IMR-90 (cell line): ENCODE data around the gene ADGRG6.

Experiments used
- BHLHE40 ChIP-seq: fragments of 150-350 bp; IDR thresholded peaks from 2 replicates; pipeline ENCODE4 v1.6.1; 2016; ENCODE audit warnings: mild to moderate bottlenecking, low read depth, low read length
- CHD1 ChIP-seq: IDR thresholded peaks from 2 replicates; pipeline ENCODE4 v1.6.1; 2012; ENCODE audit warnings: low read depth, low read length, improper control_type of control experiment
- CTCF ChIP-seq: conservative IDR thresholded peaks from 2 replicates; pipeline ENCODE4 v1.5.1; 2012; ENCODE audit warnings: mild to moderate bottlenecking, low read depth, low read length, improper control_type of control experiment
- FOS ChIP-seq: fragments of 150-350 bp; IDR thresholded peaks from 2 replicates; pipeline ENCODE4 v1.6.1; 2016; ENCODE audit warnings: low read depth, low read length
- MAFK ChIP-seq: IDR thresholded peaks from 2 replicates; pipeline ENCODE4 v1.6.1; 2012; ENCODE audit warnings: low read depth, low read length, improper control_type of control experiment
- MAZ ChIP-seq: IDR thresholded peaks from 2 replicates; pipeline ENCODE4 v1.6.1; 2012; ENCODE audit warnings: low read depth, mild to moderate bottlenecking, low read length, improper control_type of control experiment, moderate library complexity, borderline replicate concordance
- MXI1 ChIP-seq: IDR thresholded peaks from 2 replicates; pipeline ENCODE4 v1.6.1; 2012; ENCODE audit warnings: low read depth, mild to moderate bottlenecking, low read length, moderate library complexity, borderline replicate concordance
- POLR2A ChIP-seq: IDR thresholded peaks from 2 replicates; pipeline ENCODE4 v1.6.1; 2012; ENCODE audit warnings: mild to moderate bottlenecking, low read depth, low read length
- RAD21 ChIP-seq: IDR thresholded peaks from 2 replicates; pipeline ENCODE4 v1.6.1; 2012; ENCODE audit warnings: low read length, improper control_type of control experiment
- RCOR1 ChIP-seq: IDR thresholded peaks from 2 replicates; pipeline ENCODE4 v1.6.1; 2012; ENCODE audit warnings: mild to moderate bottlenecking, low read length, improper control_type of control experiment; ENCODE audit not compliant: insufficient replicate concordance
- RFX5 ChIP-seq: IDR thresholded peaks from 2 replicates; pipeline ENCODE4 v1.8.0; 2012; ENCODE audit warnings: low read depth, mild to moderate bottlenecking, low read length, moderate library complexity
- SMC3 ChIP-seq: fragments of 150-350 bp; IDR thresholded peaks from 2 replicates; pipeline ENCODE4 v1.6.1; 2016; ENCODE audit warnings: low read depth, mild to moderate bottlenecking, antibody characterized with exemption, low read length, moderate library complexity
- USF2 ChIP-seq: fragments of 150-350 bp; IDR thresholded peaks from 2 replicates; pipeline ENCODE4 v1.6.1; 2017; ENCODE audit warnings: mild to moderate bottlenecking, antibody characterized with exemption, low read length, low read depth

- no peak for TF ChIP-seq CTCF
- no peak for TF ChIP-seq CHD1
- TF ChIP-seq POLR2A, result no peak
- TF ChIP-seq RCOR1, result no peak
- no peak for TF ChIP-seq BHLHE40
- TF ChIP-seq RAD21, result no peak
- no peak for TF ChIP-seq USF2
- TF ChIP-seq MXI1, result no peak
- TF ChIP-seq FOS, result no peak
- no peak for TF ChIP-seq RFX5
- no peak for TF ChIP-seq MAZ
- no peak for TF ChIP-seq MAFK
- TF ChIP-seq SMC3, result no peak
Observed at GRCh38 chr6:142412241-142412640, 110.4 kb downstream of the ADGRG6 start.
